Endothelial cell of umbilical vein (primary cell): ENCODE results near the gene TCERG1L.

ENCODE experiments used
- EZH2 ChIP-seq: IDR thresholded peaks from 2 replicates; pipeline ENCODE4 v1.6.1; 2012; ENCODE audit warnings: borderline replicate concordance, low read depth, mild to moderate bottlenecking, moderate library complexity, low read length, inconsistent platforms; ENCODE audit not compliant: severe bottlenecking
- FOS ChIP-seq: IDR thresholded peaks from 2 replicates; pipeline ENCODE4 v1.6.1; 2011; ENCODE audit warnings: mild to moderate bottlenecking, low read length, moderate library complexity, borderline replicate concordance; ENCODE audit not compliant: insufficient read depth
- JUN ChIP-seq: IDR thresholded peaks from 2 replicates; pipeline ENCODE4 v1.6.1; 2011; ENCODE audit warnings: borderline replicate concordance, low read depth; ENCODE audit not compliant: insufficient read length, insufficient read depth
- MAX ChIP-seq: IDR thresholded peaks from 2 replicates; pipeline ENCODE4 v1.6.1; 2011; ENCODE audit not compliant: insufficient read depth, insufficient read length
- POLR2A ChIP-seq: IDR thresholded peaks from 2 replicates; pipeline ENCODE4 v1.6.1; 2012; ENCODE audit warnings: low read depth, mild to moderate bottlenecking, control low read depth, low read length
- POLR2AphosphoS5 ChIP-seq: IDR thresholded peaks from 2 replicates; pipeline ENCODE4 v1.6.1; 2012; ENCODE audit warnings: low read depth, mild to moderate bottlenecking, control low read depth, low read length, moderate library complexity; ENCODE audit not compliant: insufficient read depth
- TF ChIP-seq, protein P1 (sequence below), 2 donors: IDR thresholded peaks; 1 replicate in 1 of 2; 2 replicates in 1 of 2; pipeline ENCODE4 v1.5.1; 2011; ENCODE audit warnings: low read length in 2 of 2, mild to moderate bottlenecking in 2 of 2, moderate library complexity in 2 of 2, control low read depth in 1 of 2, inconsistent platforms in 1 of 2, low read depth in 1 of 2; ENCODE audit not compliant: insufficient read depth in 1 of 2; ENCODE audit errors: extremely low read depth in 1 of 2

DNA sequence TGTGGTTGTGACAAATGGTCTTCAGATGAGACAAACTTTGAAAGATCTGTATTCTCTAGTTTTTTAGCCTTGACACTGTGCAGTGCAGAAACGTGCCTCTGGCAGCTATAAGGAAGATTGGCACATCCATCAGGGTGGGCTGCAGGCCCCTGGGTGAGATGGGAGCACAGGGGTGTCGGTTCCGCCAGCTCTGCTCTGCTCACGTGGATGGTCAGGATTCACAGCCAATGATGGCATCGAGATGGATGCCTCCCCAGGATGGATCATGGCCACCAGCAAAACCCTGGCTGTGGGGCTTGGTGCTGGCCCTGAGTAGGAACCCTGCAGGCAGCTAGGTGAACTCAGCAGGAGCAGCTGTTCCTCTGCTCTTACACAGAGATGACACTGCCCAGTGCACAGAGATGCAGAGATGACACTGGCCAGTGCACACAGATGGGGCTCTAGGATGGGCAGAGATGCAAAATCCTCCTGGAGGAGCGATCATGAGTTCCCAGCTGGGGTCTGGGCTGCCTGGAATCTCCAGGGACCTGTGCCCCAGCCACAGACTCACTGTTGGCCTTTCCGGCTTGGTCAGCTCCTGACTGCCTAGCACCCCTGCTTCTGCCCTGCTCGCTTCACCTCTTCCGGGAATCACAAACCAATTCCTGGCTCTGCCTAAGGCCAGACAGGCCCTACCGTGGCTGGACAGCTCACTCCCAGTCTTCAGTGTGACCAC lies 185.9 kb downstream of the TCERG1L start:
- TF ChIP-seq, protein P1, sequence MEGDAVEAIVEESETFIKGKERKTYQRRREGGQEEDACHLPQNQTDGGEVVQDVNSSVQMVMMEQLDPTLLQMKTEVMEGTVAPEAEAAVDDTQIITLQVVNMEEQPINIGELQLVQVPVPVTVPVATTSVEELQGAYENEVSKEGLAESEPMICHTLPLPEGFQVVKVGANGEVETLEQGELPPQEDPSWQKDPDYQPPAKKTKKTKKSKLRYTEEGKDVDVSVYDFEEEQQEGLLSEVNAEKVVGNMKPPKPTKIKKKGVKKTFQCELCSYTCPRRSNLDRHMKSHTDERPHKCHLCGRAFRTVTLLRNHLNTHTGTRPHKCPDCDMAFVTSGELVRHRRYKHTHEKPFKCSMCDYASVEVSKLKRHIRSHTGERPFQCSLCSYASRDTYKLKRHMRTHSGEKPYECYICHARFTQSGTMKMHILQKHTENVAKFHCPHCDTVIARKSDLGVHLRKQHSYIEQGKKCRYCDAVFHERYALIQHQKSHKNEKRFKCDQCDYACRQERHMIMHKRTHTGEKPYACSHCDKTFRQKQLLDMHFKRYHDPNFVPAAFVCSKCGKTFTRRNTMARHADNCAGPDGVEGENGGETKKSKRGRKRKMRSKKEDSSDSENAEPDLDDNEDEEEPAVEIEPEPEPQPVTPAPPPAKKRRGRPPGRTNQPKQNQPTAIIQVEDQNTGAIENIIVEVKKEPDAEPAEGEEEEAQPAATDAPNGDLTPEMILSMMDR (IDR thresholded peaks at IDR 0.05; ENCODE audit: extremely low read depth in 1 of 2, insufficient read depth in 1 of 2, low read depth in 1 of 2, low read length in 2 of 2), result no peak
- TF ChIP-seq POLR2A (no peak), POLR2AphosphoS5 (no peak), FOS (no peak), MAX (no peak), EZH2 (no peak), JUN (no peak)
